ENCODE results near the gene SPTBN4. TPM values are rescaled to one million over a fixed set of nuclear protein-coding genes. Genes with fewer than 3 reads are reported as not detected.

The SPTBN4 gene
- total and polyA plus RNA-seq, 10 of the 15 experiments (the other 5 are each of a cell fraction or from before 2014, with no cell fraction given) = 0.04 to 1.1 (median 0.34) TPM; not detected in 1

DNA sequence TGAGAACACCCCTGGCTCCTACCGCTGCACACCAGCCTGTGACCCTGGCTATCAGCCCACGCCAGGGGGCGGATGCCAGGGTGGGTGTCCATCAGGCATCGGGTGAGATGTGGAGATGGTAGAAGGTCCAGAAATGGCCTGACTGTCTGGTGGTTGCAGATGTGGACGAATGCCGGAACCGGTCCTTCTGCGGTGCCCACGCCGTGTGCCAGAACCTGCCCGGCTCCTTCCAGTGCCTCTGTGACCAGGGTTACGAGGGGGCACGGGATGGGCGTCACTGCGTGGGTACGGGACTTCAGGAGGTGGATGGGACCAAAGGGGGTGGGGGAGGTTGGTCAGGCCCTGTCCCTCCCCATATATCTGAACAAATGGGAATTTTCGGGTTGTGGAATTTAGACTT, 150.1 kb downstream of the SPTBN4 start (continued):
- TF ChIP-seq, protein P1, sequence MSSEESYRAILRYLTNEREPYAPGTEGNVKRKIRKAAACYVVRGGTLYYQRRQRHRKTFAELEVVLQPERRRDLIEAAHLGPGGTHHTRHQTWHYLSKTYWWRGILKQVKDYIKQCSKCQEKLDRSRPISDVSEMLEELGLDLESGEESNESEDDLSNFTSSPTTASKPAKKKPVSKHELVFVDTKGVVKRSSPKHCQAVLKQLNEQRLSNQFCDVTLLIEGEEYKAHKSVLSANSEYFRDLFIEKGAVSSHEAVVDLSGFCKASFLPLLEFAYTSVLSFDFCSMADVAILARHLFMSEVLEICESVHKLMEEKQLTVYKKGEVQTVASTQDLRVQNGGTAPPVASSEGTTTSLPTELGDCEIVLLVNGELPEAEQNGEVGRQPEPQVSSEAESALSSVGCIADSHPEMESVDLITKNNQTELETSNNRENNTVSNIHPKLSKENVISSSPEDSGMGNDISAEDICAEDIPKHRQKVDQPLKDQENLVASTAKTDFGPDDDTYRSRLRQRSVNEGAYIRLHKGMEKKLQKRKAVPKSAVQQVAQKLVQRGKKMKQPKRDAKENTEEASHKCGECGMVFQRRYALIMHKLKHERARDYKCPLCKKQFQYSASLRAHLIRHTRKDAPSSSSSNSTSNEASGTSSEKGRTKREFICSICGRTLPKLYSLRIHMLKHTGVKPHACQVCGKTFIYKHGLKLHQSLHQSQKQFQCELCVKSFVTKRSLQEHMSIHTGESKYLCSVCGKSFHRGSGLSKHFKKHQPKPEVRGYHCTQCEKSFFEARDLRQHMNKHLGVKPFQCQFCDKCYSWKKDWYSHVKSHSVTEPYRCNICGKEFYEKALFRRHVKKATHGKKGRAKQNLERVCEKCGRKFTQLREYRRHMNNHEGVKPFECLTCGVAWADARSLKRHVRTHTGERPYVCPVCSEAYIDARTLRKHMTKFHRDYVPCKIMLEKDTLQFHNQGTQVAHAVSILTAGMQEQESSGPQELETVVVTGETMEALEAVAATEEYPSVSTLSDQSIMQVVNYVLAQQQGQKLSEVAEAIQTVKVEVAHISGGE (CRISPR knock-in tag; IDR thresholded peaks at IDR 0.05) = no peak
- no peak for TF ChIP-seq EP300 (IDR thresholded peaks at IDR 0.05; ENCODE audit: borderline replicate concordance in 1 of 2, control insufficient read depth in 1 of 2, low read depth in 2 of 2, low read length in 2 of 2)
- no peak for TF ChIP-seq SP1 (IDR thresholded peaks at IDR 0.05; ENCODE audit: low read depth, low read length)
- TF ChIP-seq WRNIP1 (IDR thresholded peaks at IDR 0.05; ENCODE audit: borderline replicate concordance, low read depth, low read length) = no peak

DNA sequence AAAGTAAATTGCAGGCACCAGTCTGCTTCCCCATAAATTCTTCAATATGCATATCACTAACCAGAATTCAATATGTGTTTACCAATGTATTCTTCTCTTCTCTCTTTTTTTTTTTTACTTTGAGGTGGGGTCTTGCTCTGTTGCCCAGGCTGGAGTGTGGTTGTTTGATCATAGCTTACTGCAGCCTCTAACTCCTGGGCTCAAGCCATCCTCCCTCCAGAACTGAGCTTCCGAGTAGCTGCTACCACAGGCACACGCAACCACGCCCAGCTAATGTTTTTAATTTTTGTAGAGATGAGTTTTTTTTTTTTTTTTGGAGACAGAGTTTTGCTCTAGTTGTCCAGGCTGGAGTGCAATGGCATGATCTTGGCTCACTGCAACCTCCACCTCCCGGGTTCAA, 151.2 kb downstream of the SPTBN4 start:
- FAIRE-seq (no peak), DNase-seq (ENCODE audit: low read depth, low spot score) (no peak), ATAC-seq (no peak)
- intact Hi-C loops (cut with micrococcal nuclease; ENCODE audit: unreplicated experiment) = no loop called here
- Histone ChIP-seq H3K9ac (ENCODE audit: control insufficient read depth, insufficient read depth, low read length) (no peak overlapping the region), H3K27ac (ENCODE audit: control insufficient read depth, insufficient read depth) (no peak overlapping the region), H2AFZ (ENCODE audit: control insufficient read depth, low read depth, low read length) (no peak overlapping the region), H3K79me2 (ENCODE audit: control insufficient read depth, insufficient read depth, low read length) (no peaks in the 10 kb centered on the region), H4K20me1 (ENCODE audit: control insufficient read depth, insufficient read depth) (no peaks in the 10 kb centered on the region), H3K27me3 (replicated peaks in 1 of 2; ENCODE audit: control insufficient read depth in 2 of 2, insufficient read depth in 2 of 2, low read length in 1 of 2) (no peaks in the 10 kb centered on the region; a peak in 1 of 4 replicates), H3K9me3 (replicated peaks; ENCODE audit: control insufficient read depth, insufficient read depth, low read length) (no peaks in the 10 kb centered on the region; the same call in 2 of the 3 replicates), H3K36me3 (ENCODE audit: control insufficient read depth in 2 of 2, insufficient read depth in 2 of 2, low read length in 1 of 2) (no peaks in the 10 kb centered on the region), H3K4me1 (ENCODE audit: control insufficient read depth, insufficient read depth, low read length) (peaks cover 4% of the 10 kb centered on the region; the same call in 1 of the 2 replicates), H3K4me2 (ENCODE audit: control insufficient read depth, insufficient read depth) (no peak overlapping the region), H3K4me3 (no peak overlapping the region)
- ChIA-PET RAD21 (ENCODE audit: unreplicated experiment) (no interaction called here), CTCF (interaction anchor here (1.3 to 3.6 kb wide), 2 partner anchors 10 to 17 kb away, joined by 4 to 30 read pairs; no protein-coding TSS in a partner anchor), POLR2A (interaction anchor here (0.6 to 0.7 kb wide), 3 partner anchors 9 to 1253 kb away, joined by 3 to 8 read pairs (median 3); no protein-coding TSS in a partner anchor), SMC1A (ENCODE audit: uncharacterized antibody, unreplicated experiment) (no interaction called here)
- no TSS peak for BruUV-seq (replicated peaks)
- WGBS (ENCODE audit: insufficient coverage, insufficient replicate concordance, low lambda C conversion rate, missing lambda C conversion rate) = 98% methylated on average over 4 of the region's 4 CpGs
- in situ Hi-C loops (cut with MboI) = no loop called here
- no peak for TF ChIP-seq WRNIP1 (IDR thresholded peaks at IDR 0.05; ENCODE audit: borderline replicate concordance, low read depth, low read length)
- no peak for TF ChIP-seq ZZZ3 (IDR thresholded peaks at IDR 0.05; ENCODE audit: control insufficient read depth, insufficient read length, low read depth)
- TF ChIP-seq RBBP5 (conservative IDR thresholded peaks at IDR 0.05) = no peak
- TF ChIP-seq, protein P2, sequence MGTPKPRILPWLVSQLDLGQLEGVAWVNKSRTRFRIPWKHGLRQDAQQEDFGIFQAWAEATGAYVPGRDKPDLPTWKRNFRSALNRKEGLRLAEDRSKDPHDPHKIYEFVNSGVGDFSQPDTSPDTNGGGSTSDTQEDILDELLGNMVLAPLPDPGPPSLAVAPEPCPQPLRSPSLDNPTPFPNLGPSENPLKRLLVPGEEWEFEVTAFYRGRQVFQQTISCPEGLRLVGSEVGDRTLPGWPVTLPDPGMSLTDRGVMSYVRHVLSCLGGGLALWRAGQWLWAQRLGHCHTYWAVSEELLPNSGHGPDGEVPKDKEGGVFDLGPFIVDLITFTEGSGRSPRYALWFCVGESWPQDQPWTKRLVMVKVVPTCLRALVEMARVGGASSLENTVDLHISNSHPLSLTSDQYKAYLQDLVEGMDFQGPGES (IDR thresholded peaks at IDR 0.05) = no peak
- no peak for TF ChIP-seq KDM1A (IDR thresholded peaks at IDR 0.05; ENCODE audit: borderline replicate concordance)
- no peak for TF ChIP-seq STAT1 (conservative IDR thresholded peaks at IDR 0.05)
- TF ChIP-seq RAD51 (IDR thresholded peaks at IDR 0.05) = no peak
- no peak for TF ChIP-seq SPI1 (IDR thresholded peaks at IDR 0.05; ENCODE audit: borderline replicate concordance, insufficient read depth, low read depth, low read length)
- no peak for TF ChIP-seq HDAC6 (IDR thresholded peaks at IDR 0.05; ENCODE audit: unreplicated experiment)
- TF ChIP-seq MEF2B (IDR thresholded peaks at IDR 0.05; ENCODE audit: partially characterized antibody, poor library complexity, severe bottlenecking) = no peak
- TF ChIP-seq, protein P3, sequence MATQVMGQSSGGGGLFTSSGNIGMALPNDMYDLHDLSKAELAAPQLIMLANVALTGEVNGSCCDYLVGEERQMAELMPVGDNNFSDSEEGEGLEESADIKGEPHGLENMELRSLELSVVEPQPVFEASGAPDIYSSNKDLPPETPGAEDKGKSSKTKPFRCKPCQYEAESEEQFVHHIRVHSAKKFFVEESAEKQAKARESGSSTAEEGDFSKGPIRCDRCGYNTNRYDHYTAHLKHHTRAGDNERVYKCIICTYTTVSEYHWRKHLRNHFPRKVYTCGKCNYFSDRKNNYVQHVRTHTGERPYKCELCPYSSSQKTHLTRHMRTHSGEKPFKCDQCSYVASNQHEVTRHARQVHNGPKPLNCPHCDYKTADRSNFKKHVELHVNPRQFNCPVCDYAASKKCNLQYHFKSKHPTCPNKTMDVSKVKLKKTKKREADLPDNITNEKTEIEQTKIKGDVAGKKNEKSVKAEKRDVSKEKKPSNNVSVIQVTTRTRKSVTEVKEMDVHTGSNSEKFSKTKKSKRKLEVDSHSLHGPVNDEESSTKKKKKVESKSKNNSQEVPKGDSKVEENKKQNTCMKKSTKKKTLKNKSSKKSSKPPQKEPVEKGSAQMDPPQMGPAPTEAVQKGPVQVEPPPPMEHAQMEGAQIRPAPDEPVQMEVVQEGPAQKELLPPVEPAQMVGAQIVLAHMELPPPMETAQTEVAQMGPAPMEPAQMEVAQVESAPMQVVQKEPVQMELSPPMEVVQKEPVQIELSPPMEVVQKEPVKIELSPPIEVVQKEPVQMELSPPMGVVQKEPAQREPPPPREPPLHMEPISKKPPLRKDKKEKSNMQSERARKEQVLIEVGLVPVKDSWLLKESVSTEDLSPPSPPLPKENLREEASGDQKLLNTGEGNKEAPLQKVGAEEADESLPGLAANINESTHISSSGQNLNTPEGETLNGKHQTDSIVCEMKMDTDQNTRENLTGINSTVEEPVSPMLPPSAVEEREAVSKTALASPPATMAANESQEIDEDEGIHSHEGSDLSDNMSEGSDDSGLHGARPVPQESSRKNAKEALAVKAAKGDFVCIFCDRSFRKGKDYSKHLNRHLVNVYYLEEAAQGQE (IDR thresholded peaks at IDR 0.05; ENCODE audit: low read depth, low read length) = no peak
